Measurements from ENCODE around the gene USP34.
"Not testable (repeated sequence)": the region's sequence is repeated elsewhere in the genome, so short reads cannot be mapped to it uniquely, and the experiment has no call there.

USP34 gene

DNA sequence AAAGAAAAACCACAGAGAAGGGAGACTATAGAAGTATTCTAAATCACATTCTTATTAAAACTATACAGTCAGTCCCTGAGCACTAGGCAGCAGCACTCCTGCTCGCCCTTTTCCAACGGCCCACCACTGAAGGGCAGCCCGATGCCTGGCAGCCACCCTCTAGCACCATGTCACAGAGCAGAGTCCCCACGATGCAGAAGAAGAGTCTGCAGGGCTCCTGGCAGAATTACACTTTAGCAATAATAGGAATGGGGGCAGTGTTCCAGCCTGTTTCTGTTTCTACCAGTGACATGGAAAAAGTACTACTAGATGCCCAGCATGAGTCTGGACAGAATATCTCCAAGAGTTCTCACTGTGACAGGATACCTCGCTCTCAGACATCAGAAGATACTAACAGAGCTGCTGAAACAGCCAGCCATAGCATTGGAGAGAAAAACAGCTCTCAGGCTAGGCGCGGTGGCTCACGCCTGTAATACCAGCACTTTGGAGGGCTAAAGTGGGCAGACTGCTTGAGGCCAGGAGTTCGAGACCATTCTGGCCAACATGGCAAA, 221.3 kb downstream of the USP34 start:
- no peak for DNase-seq (ENCODE audit: low read depth in 2 of 2)

DNA sequence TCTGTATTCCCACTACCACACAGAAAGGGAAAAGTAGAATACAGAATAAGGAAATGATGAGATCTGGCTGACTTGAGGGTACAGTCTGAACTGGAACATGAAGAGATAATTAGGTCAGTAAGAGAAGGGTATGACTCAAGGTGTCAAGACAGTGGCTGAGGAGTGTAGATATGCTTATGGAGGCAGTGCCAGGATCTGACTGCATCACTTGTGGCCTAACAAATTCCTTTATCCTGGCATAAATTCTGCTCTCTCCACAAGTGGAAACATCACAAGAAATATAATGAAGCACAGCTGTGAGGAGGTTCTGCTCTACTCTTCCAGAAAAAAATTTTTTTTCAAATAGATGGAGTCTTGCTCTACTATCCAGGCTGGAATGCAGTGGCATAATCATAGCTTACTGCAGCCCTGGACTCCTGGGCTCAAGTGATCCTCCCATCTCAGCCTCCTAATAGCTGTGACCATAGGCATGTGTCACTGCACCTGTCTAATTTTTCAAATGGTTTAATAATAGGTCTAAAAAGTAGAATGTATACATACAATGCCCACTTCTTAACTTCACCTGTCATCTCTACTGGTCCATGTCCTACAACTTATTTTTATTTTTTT, 223.6 kb downstream of the USP34 start:
- no peak for DNase-seq (ENCODE audit: low read depth in 2 of 2)

DNA sequence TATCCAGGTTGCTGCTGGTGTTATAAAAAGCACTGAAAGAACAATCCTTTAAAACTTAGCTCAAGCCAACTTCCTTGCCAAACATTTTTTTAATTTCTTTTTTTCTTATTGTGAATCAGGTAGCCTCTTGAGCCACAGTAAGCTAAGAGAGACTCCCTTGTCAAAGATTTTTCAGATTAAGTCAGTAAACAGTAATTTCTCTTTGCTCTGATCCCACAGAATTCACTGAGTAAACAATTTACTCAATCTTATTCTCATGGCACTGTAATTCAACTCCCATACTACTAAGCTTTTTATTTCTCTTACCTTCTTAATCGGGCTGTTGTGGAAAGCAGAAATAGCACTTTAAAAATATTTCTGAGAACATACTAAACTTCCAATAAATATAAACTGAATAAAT, 226.2 kb downstream of the USP34 start:
- DNase-seq (ENCODE audit: low read depth in 2 of 2) = no peak

DNA sequence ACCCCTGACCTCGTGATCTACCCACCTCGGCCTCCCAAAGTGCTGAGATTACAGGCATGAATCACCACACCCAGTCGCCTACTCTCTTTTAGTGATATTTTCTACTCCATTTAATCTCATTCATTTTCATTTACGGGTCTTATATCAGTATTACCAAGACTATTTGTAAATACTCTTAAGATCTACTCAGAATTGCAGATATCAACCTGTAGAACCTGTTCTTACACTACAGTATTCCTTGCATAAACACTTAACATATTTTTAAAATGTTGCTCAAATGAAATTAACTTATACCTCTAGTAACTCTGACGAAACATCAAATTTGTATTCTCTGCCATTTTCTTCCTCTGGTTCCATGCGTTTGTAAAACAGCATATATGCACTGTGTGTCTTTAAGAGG, 229.6 kb downstream of the USP34 start:
- DNase-seq (ENCODE audit: low read depth in 2 of 2) = no peak

DNA sequence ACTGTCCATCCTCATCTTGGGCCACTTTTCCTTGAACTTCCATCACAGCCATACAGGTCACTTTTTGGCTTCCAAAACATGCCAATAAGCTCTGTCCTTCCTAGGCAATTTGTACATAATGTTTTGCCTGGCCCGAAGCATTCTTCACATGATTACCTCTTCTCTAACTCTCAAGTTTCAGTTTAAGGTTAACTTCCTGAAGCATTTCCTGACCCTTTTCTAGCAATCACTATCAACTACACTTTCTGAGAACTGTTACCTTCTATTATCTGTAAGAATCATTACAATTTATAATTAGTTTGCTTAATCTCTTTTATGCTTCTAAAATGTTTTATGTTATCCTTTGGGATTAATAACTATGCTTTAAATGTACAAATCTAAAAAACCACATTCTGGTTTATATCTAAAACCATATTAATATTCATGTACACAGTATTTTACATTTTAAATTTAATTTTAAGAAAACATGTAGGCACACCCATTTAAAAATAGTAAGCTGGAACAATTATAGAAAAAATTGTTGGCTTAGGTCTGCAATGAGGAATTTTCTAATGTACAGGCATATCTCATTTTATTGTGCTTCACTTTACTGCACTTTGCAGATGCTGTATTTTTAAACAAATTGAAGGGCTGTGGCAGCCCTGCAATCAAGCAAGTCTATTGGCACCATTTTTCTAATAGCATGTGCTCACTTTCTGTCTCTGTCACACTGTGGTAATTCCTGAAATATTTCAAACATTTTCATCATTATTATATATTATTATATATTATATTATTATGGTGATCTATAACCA, 232.5 kb downstream of the USP34 start:
- no peak for DNase-seq (ENCODE audit: low read depth in 2 of 2)

DNA sequence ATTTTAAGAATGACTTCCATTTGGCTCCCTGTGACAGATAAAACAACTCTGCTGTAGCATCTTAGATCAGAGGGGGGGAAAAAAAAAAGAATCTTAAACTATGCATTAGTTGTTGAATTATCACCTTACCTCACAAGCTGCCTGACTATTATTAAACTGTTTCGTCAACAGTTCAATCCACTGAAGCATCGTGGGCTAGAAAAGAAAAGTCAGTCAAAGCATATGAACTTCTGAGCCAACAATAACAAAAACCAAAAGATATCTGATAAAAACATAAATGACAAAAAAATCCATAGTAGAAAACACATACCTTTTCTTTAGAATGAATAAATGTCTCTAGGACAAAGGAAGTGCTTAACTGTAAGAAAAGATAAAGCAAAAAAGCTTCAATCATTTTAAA, 235.2 kb downstream of the USP34 start:
- DNase-seq (ENCODE audit: low read depth in 2 of 2) = no peak

DNA sequence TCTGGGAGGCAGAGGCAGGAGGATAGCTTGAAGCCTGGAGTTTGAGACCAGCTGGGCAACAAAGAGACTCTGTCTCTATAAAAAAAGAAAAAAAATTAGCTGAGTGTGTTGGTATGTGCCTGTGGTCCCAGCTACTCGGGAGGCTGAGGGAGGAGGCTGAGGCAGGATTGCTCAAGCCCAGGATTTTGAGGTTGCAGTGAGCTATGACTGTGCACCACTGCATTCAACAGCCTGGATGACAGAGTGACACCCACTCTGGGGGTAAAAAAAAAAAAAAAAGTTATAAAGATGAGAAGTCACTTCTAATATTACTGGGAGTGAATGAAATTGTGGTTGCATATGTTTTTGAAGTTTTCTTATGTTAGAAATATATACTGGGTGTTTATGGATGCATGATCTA, 237.3 kb downstream of the USP34 start:
- no peak for DNase-seq (ENCODE audit: low read depth in 2 of 2)

DNA sequence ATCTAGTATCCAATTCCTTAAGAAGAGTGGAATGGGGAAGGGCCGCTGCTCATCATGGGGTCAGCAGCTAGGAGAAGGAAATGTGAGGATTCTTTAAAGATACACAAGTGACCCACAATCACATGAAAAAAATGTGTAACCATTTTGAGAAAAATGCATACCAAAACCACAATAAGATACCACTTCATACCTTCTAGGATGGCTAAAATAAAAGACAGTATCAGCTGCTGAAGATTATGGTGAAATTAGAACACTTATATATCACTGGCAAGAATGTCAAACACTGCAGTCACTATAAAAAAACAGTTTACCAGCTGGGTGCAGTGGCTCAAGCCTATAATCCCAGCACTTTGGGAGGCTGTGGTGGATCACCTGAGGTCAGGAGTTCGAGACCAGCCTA, 241.0 kb downstream of the USP34 start:
- DNase-seq (ENCODE audit: low read depth in 2 of 2) = no peak

DNA sequence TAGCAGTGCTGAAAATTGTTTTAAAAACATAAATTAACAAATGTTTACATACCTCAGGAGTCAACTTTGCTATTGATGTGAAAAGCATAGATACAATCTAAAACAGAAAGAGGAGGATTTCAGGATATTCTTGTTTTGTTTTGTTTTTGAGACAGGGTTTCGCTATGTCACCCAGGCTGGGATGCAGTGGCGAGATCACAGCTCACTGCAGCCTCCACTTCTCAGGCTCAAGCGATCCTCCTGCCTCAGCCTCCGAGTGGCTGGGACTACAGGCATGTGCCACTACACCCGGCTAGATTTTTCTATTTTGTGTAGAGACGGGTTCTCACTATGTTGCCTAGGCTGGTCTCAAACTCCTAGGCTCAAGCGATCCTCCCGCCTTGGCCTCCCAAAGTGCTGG, 248.3 kb downstream of the USP34 start:
- DNase-seq (ENCODE audit: low read depth in 2 of 2) = no peak

DNA sequence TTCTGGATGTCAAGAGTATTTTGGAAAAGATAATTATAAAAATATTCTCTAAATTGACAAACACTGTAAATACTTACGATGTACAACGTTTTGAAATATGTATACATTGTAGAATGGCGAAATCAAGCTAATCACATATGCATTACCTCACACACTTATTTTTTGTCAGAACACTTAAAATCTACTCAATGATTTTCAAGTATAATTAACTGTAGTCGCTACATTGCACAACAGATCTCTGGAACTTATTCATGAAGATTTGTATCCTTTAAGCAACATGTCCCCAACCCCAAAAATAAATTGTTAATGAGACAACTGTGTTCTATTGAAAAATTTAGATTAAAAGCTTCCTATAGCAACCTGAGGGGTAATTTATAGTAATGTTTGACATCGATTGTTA, 249.1 kb downstream of the USP34 start:
- no peak for DNase-seq (ENCODE audit: low read depth in 2 of 2)

DNA sequence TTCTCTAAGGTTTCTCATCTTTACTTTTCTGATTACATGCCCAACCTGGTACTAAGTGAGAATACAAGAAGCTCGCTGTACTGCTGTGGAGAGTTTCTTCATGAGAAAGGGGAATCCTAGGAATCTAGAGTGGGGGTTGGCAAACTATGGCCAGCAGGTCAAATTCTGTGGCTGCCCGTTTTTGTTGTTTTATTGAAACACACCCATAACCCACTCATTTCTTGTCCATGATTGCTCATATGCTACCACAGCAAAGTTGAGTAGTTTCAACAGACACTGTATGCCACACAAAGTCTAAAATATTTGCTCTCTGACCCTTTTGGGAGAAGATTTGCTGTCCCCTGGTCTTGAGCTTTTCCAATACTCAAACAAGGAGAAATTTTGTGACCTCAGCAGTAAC, 250.1 kb downstream of the USP34 start:
- DNase-seq (ENCODE audit: low read depth in 2 of 2) = no peak

DNA sequence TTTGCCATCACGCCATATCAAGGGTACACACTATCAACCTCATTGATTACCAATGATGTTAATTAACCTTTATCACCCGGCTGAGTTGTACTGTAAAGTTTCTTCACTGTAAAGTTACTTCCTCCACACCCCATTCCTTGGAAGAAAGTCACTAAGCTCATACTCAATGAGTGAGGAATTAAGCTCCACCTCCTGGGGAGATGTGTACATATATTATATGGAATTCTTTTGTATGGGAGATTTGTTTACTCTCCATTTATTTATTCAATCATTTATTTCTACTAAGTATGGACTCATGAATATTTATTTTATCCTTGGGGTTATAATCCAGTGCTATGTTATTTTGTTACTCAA, 252.1 kb downstream of the USP34 start:
- no peak for DNase-seq (ENCODE audit: low read depth in 2 of 2)

DNA sequence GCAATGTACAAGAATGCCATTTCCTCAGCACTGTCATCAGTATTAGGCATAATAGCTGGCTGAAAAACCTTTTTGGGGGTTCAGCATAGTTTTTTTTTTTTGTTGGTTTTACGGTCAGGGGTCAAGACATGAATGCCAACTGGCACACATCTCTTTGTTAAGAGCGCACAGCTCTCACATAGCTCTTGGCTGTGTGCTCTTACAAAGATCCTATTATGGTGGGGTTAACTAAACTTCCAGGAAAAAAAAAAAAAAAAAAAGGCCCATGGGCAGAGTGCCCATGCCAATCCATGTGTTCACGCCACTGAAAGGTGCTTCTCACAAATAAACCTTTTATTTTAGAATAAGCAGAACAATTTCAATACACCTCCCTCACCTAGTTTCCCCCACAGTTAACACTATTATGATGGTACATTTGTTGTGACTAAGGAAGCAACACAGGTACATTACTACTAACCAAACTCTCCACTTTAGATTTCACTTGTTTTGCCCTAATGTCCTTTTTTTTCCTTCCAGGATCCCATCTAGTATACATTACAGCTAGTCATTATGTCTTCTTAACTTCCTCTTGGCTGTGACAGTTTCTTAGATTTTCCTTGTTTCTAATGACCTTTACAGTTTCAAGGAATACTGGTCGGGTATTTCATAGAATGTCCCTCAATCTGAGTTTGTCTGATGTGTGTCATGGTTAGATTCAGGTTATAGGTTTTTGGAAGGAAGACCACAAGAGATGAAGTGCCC, 252.6 kb downstream of the USP34 start:
- DNase-seq (ENCODE audit: low read depth in 2 of 2) = no peak

DNA sequence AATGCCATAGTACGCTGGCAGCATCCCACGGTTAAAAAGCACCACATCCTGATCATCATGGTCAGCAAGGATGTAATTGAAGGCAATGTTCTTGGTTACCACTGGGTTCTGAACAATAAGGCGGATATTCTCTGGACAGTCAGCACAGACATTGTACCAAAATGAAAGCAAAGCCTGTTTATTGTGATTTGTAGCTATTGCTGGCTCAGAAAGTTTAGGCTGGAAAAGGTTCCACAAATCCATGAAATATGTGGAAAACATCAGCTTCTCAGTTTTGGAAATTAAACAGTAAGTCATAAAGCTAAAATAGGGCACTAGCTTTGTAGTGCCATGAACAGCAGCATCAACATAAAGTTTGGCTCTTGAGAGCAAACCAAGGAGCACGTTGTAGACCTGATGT, 256.7 kb downstream of the USP34 start:
- no peak for DNase-seq (ENCODE audit: low read depth in 2 of 2)

DNA sequence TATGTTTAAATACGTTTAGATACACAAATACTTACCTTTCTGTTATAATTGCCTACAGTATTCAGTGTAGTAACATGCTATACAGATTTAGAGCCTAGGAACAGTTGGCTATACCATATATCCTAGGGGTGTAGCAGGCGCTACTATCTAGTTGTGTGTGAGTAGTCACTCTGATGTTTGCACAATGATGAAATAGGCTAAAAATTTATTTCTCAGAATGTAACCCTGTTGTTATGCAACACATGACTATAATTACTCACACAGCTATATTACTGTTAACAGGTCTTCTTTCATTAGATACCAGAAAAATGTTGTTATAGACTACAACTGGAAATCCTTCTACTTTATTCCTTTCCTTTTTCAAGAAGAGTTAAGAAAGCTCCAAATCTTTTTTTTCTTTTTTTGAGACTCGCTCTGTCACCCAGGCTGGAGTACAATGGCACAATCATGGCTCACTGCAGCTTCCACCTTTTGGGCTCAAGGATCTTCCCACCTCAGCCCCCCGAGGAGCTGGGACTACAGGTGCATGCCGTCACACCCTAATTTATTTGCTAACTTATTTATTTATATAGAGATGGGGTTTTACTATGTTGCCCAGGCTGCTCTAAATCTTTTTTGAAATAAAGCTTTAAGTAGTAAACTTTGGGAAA, 260.4 kb downstream of the USP34 start:
- no peak for DNase-seq (ENCODE audit: low read depth in 2 of 2)

DNA sequence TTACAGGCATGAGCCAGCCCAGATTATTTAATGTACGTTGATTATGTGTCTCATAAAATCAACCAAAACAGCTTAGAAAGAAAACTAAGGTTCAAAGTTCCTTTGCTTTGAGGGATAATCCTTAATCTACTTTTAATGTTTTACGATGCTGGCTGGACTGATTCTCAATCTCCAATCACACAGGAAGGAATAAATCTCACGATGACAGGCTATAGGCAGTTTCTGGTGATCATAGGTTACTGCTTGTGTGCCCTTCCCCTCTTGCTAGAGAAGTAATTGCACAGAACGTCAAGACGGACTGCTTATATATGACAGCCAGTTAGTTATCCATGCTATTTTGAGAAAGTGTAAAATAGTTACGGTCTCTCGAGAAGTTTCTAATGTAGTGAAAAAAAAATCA, 265.8 kb downstream of the USP34 start:
- DNase-seq (ENCODE audit: low read depth in 2 of 2) = no peak

DNA sequence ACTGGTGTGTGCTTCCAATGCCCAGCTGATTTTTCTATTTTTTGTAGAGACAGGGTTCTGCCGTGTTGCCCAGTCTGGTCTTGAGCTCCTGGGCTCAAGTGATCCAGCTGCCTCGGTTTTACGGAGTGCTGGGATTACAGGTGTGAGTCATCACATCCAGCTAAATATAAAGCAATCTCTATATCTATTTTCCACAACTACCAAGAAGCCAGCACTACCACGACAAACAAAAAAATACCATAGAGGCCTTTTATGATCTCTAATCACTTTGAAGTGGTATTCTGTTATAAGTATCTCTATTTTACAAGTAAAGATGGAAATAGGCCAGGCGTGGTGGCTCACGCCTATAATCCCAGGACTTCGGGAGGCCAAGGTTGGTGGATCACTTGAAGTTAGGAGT, 274.2 kb downstream of the USP34 start:
- no peak for DNase-seq (ENCODE audit: low read depth in 2 of 2)

DNA sequence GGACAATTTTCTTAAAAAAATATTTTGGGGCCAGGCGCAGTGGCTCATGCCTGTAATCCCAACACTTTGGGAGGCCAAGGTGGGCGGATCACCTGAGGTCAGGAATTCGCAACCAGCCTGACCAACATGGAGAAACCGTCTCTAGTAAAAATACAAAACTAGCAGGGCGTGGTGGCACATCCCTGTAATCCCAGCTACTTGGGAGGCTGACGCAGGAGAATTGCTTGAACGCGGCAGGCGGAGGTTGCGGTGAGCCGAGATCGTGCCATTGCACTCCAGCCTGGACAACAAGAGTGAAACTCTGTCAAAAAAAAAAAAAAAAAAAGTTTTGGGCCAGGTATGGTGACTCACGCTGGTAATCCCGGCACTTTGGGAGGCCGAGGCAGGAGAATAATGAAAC, 276.2 kb downstream of the USP34 start:
- DNase-seq (ENCODE audit: low read depth in 2 of 2) = not testable (repeated sequence)

DNA sequence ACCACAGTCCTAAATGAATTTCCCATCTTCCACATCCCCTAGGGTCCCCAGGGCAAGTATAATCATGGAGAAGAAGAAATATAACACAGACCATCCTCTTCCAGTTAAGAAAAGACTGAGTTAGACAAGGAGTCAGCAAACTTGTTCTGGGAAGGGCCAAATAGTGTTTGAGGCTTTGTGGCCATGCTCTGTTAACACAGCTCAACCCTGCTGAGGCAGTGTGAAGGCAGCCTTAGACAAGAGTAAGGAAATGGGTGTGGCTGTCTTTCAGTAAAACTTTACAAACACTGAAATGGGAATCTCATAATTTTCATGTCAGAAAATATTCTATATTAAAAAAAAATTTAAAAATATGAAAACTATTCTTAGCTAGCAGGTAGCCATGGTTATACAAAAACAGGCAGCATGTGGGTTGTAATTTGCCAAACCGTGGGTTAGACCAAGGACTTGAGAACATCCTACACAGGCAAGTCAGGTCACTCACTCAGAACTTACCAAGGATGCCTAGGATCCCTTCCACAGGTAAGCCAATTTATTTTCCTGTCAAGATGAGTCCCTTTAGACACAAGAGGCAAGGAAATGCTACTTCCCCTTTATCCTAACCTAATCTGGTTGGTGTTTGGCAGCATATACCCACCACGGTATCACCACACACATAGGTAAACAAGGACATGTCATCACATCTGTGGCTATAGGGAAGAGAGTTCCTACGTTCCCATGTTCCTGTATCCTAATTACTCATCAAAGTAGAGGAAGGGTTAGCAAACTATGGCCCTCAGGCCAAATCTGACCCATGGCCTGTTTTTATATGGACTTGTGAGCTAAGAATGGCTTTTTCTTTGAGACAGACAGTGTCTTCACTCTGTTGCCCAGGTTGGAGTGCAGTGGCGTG, 277.0 kb downstream of the USP34 start:
- no peak for DNase-seq (ENCODE audit: low read depth in 2 of 2)

DNA sequence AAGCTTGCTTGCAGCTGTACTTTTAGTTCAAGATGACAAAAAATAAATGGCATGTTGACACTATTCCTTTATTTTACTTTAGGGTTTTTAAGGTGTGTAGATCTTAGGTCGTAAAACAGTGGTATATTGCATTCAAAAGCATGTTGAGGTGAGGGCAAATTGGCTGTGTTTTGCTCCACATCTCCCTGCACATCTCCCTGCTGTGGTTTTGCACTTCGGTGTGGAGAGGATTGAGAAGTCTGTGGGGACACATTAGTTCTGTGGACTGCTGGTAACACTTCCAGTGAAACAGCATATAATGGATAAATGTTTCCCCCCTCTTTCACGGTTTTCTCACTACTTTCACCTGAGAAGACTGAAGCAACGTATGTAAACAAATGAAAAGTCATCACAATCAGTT, 283.8 kb downstream of the USP34 start:
- no peak for DNase-seq (ENCODE audit: low read depth in 2 of 2)

DNA sequence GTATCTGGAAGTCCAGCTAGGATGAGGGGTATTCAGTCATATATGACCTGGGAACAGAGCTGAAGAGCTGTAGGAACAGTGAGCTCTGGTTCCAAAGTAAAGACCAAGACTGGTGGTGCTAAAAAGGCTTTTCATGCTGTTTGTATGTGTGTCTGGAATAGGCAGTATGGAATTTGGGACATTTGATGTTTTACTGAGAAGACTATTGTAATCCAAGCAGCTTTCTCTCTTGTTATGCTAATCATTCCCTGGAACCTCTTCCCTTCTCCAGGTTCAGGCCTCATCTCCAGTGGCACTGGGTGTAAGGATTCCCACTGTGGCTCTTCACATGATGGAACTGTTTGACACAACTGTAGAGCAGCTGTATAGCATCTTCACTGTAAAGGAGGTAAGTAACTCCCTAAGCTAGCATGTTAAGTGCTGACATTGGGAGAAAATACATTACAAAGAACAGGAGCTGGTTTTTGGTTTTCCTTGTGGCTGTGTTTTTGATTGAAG, 285.6 kb downstream of the USP34 start:
- no peak for DNase-seq (ENCODE audit: low read depth in 2 of 2)
